Trophoblast cell (in vitro differentiated cells and primary cell): ENCODE measurements around the gene TMEM237.

Experiments used
- DNase-seq, 2 donors: peaks; one replicate each; pipeline ENCODE4 v3.0.0-alpha.2; 2016
- H2AFZ ChIP-seq: 2 replicates; pipeline ENCODE4 v1.6.1; 2013; ENCODE audit warnings: low read length, moderate library complexity, mild to moderate bottlenecking; ENCODE audit not compliant: insufficient read depth, poor library complexity
- H2AK5ac ChIP-seq: 2 replicates; pipeline ENCODE4 v1.6.1; 2013; ENCODE audit warnings: mild to moderate bottlenecking, low read length
- H2BK120ac ChIP-seq: 2 replicates; pipeline ENCODE4 v1.6.1; 2013; ENCODE audit warnings: low read length, mild to moderate bottlenecking, moderate library complexity; ENCODE audit not compliant: insufficient read depth, poor library complexity
- H2BK12ac ChIP-seq: 2 replicates; pipeline ENCODE4 v1.6.1; 2013; ENCODE audit warnings: mild to moderate bottlenecking, low read length, moderate library complexity
- H2BK5ac ChIP-seq: 2 replicates; pipeline ENCODE4 v1.6.1; 2013; ENCODE audit warnings: low read length, low read depth, moderate library complexity, mild to moderate bottlenecking; ENCODE audit not compliant: poor library complexity
- H3K14ac ChIP-seq: 2 replicates; pipeline ENCODE4 v1.6.1; 2013; ENCODE audit warnings: mild to moderate bottlenecking, low read length
- H3K18ac ChIP-seq: 2 replicates; pipeline ENCODE4 v1.6.1; 2013; ENCODE audit warnings: mild to moderate bottlenecking, low read length
- H3K23ac ChIP-seq: 2 replicates; pipeline ENCODE4 v1.6.1; 2013; ENCODE audit warnings: low read length
- H3K27ac ChIP-seq: 2 replicates; pipeline ENCODE4 v1.5.1; 2013; ENCODE audit warnings: low read depth, mild to moderate bottlenecking, inconsistent platforms, low read length, moderate library complexity
- H3K27me3 ChIP-seq: 2 replicates; pipeline ENCODE4 v1.6.1; 2013; ENCODE audit warnings: inconsistent platforms, mild to moderate bottlenecking, low read length, moderate library complexity; ENCODE audit not compliant: insufficient read depth
- H3K36me3 ChIP-seq, 2 experiments: 1 replicate in 1 of 2; 2 replicates in 1 of 2; pipeline ENCODE4 v1.6.1; 2013; ENCODE audit warnings: low read length in 2 of 2, mild to moderate bottlenecking in 2 of 2, moderate library complexity in 1 of 2; ENCODE audit not compliant: insufficient read depth in 2 of 2, control insufficient read depth in 1 of 2
- H3K4ac ChIP-seq: 2 replicates; pipeline ENCODE4 v1.6.1; 2013; ENCODE audit warnings: low read depth, mild to moderate bottlenecking, low read length, moderate library complexity
- H3K4me1 ChIP-seq, 2 experiments: 1 replicate in 1 of 2; 2 replicates in 1 of 2; pipeline ENCODE4 v1.6.1; 2013; ENCODE audit warnings: low read length in 2 of 2, mild to moderate bottlenecking in 2 of 2, moderate library complexity in 1 of 2; ENCODE audit not compliant: insufficient read depth in 2 of 2, control insufficient read depth in 1 of 2
- H3K4me2 ChIP-seq: 2 replicates; pipeline ENCODE4 v1.6.1; 2013; ENCODE audit warnings: inconsistent platforms, mild to moderate bottlenecking, low read length, moderate library complexity
- H3K4me3 ChIP-seq: 2 replicates; pipeline ENCODE4 v1.5.1; 2013; ENCODE audit warnings: mild to moderate bottlenecking, low read depth, low read length, inconsistent platforms
- H3K79me1 ChIP-seq: one replicate; pipeline ENCODE4 v1.6.1; 2013; ENCODE audit warnings: low read length
- H3K79me2 ChIP-seq: 2 replicates; pipeline ENCODE4 v1.6.1; 2013; ENCODE audit warnings: low read length, mild to moderate bottlenecking; ENCODE audit not compliant: control insufficient read depth, insufficient read depth, poor library complexity
- H3K9ac ChIP-seq: 2 replicates; pipeline ENCODE4 v1.6.1; 2013; ENCODE audit warnings: mild to moderate bottlenecking, low read length
- H3K9me3 ChIP-seq: 2 replicates; pipeline ENCODE4 v1.6.1; 2013; ENCODE audit warnings: low read depth, mild to moderate bottlenecking, control low read depth, inconsistent platforms, low read length; ENCODE audit not compliant: insufficient read depth
- H4K12ac ChIP-seq: 2 replicates; pipeline ENCODE4 v1.6.1; 2013; ENCODE audit warnings: low read depth, mild to moderate bottlenecking, low read length, moderate library complexity
- H4K8ac ChIP-seq: 2 replicates; pipeline ENCODE4 v1.6.1; 2013; ENCODE audit warnings: low read depth, mild to moderate bottlenecking, low read length, moderate library complexity
- H4K91ac ChIP-seq: one replicate; pipeline ENCODE4 v1.6.1; 2013; ENCODE audit warnings: low read depth, mild to moderate bottlenecking, low read length, moderate library complexity
- WGBS: extraction: QIAGEN DNeasy Blood & Tissue Kit; methylation state at CpG from one replicate; pipeline ENCODE4 v1.1.7; 2013; ENCODE audit warnings: missing lambda C conversion rate; ENCODE audit not compliant: insufficient read length, insufficient coverage; ENCODE audit errors: extremely low coverage; 5-methylcytosine and 5-hydroxymethylcytosine counted together

The TMEM237 gene

GRCh38 chr2:201638326-201638725 lies 5.0 kb downstream of the TMEM237 start:
- no peak overlapping the region for H2AFZ ChIP-seq
- no peak overlapping the region for H2BK120ac ChIP-seq
- no peak overlapping the region for H3K14ac ChIP-seq
- H3K23ac ChIP-seq = no peak overlapping the region
- no peaks in the 10 kb centered on the region for H3K27me3 ChIP-seq
- H3K79me1 ChIP-seq = peaks cover 12% of the 10 kb centered on the region
- H3K9ac ChIP-seq = no peak overlapping the region
- WGBS = no CpG with 5 or more reads among the region's 4 CpGs
- peaks cover 4 to 12% of the 10 kb centered on the region in 2 experiments for H3K36me3 ChIP-seq
- H2BK12ac ChIP-seq = no peak overlapping the region
- no peaks in the 10 kb centered on the region for H3K4me1 ChIP-seq
- no peak overlapping the region for H2AK5ac ChIP-seq
- no peak overlapping the region for H3K4ac ChIP-seq
- H3K4me3 ChIP-seq = no peak overlapping the region
- H2BK5ac ChIP-seq = no peak overlapping the region
- H4K8ac ChIP-seq = no peak overlapping the region
- no peak overlapping the region for H3K18ac ChIP-seq
- H4K12ac ChIP-seq = no peak overlapping the region
- no peak for DNase-seq
- H3K9me3 ChIP-seq = no peaks in the 10 kb centered on the region
- no peak overlapping the region for H3K27ac ChIP-seq
- no peaks in the 10 kb centered on the region for H3K79me2 ChIP-seq
- H3K4me2 ChIP-seq = no peak overlapping the region
- H4K91ac ChIP-seq = no peak overlapping the region

- H3K9me3 ChIP-seq = no peaks in the 10 kb centered on the region
- H3K4me2 ChIP-seq = no peak overlapping the region
- no peaks in the 10 kb centered on the region for H3K4me1 ChIP-seq
- no peak overlapping the region for H2BK12ac ChIP-seq
- no peak overlapping the region for H3K18ac ChIP-seq
- no peaks in the 10 kb centered on the region for H3K27me3 ChIP-seq
- no peak for DNase-seq
- H3K36me3 ChIP-seq = peaks cover 4 to 20% of the 10 kb centered on the region in 2 experiments
- H3K27ac ChIP-seq = no peak overlapping the region
- H3K9ac ChIP-seq = no peak overlapping the region
- H2AK5ac ChIP-seq = no peak overlapping the region
- no CpG with 5 or more reads among the region's 4 CpGs for WGBS
- no peak overlapping the region for H2BK120ac ChIP-seq
- no peak overlapping the region for H2BK5ac ChIP-seq
- H3K23ac ChIP-seq = no peak overlapping the region
- no peak overlapping the region for H3K4me3 ChIP-seq
- H4K91ac ChIP-seq = no peak overlapping the region
- no peak overlapping the region for H2AFZ ChIP-seq
- H3K79me2 ChIP-seq = no peaks in the 10 kb centered on the region
- no peak overlapping the region for H4K12ac ChIP-seq
- no peaks in the 10 kb centered on the region for H3K79me1 ChIP-seq
- H3K4ac ChIP-seq = no peak overlapping the region
- H4K8ac ChIP-seq = no peak overlapping the region
- no peak overlapping the region for H3K14ac ChIP-seq
These were observed 9.5 kb downstream of the TMEM237 start for GRCh38 chr2:201633661-201634249.

- Histone ChIP-seq H3K9ac (no peak overlapping the region), H3K4me2 (no peak overlapping the region), H3K9me3 (no peaks in the 10 kb centered on the region), H3K4ac (no peak overlapping the region), H2AFZ (no peak overlapping the region), H3K14ac (no peak overlapping the region), H3K4me1 (no peaks in the 10 kb centered on the region), H3K79me2 (no peaks in the 10 kb centered on the region), H3K79me1 (no peaks in the 10 kb centered on the region), H4K8ac (no peak overlapping the region), H3K27ac (no peak overlapping the region), H4K12ac (no peak overlapping the region), H4K91ac (no peak overlapping the region), H3K4me3 (no peak overlapping the region), H2AK5ac (no peak overlapping the region), H3K23ac (no peak overlapping the region), H2BK120ac (no peak overlapping the region), H2BK5ac (no peak overlapping the region), H2BK12ac (no peak overlapping the region), H3K18ac (no peak overlapping the region), H3K27me3 (no peaks in the 10 kb centered on the region), H3K36me3 (peaks cover 7 to 20% of the 10 kb centered on the region in 2 experiments)
- no CpG with 5 or more reads among the region's 8 CpGs for WGBS
- DNase-seq = no peak
These were observed 12.3 kb downstream of the TMEM237 start for GRCh38 chr2:201631041-201631440.

GRCh38 chr2:201630577-201630976 lies 12.7 kb downstream of the TMEM237 start:
- no peak overlapping the region for H3K27ac ChIP-seq
- WGBS = no CpG with 5 or more reads among the region's 2 CpGs

More at GRCh38 chr2:201630577-201630976, 12.7 kb downstream of the TMEM237 start:
- H4K91ac ChIP-seq = no peak overlapping the region
- no peak overlapping the region for H2AFZ ChIP-seq
- no peak overlapping the region for H3K4ac ChIP-seq
- no peak overlapping the region for H2BK120ac ChIP-seq
- no peak overlapping the region for H2BK5ac ChIP-seq
- no peak overlapping the region for H4K8ac ChIP-seq
- no peak overlapping the region for H2BK12ac ChIP-seq
- H4K12ac ChIP-seq = no peak overlapping the region
- H3K27me3 ChIP-seq = no peaks in the 10 kb centered on the region
- H3K79me2 ChIP-seq = no peaks in the 10 kb centered on the region
- no peak overlapping the region for H3K14ac ChIP-seq
- H3K4me3 ChIP-seq = no peak overlapping the region
- H3K79me1 ChIP-seq = no peaks in the 10 kb centered on the region
- H3K4me1 ChIP-seq = no peaks in the 10 kb centered on the region
- H3K18ac ChIP-seq = no peak overlapping the region
- no peak for DNase-seq
- no peak overlapping the region for H3K23ac ChIP-seq
- H3K9me3 ChIP-seq = no peaks in the 10 kb centered on the region
- peaks cover 7 to 20% of the 10 kb centered on the region in 2 experiments for H3K36me3 ChIP-seq
- no peak overlapping the region for H2AK5ac ChIP-seq
- H3K9ac ChIP-seq = no peak overlapping the region
- no peak overlapping the region for H3K4me2 ChIP-seq
